Calu3 (cell line): ENCODE data around the gene ABCC12. TPM values are rescaled to one million over a fixed set of nuclear protein-coding genes. Genes with fewer than 3 reads are reported as not detected.

Experiments
- BruUV-seq: library from RNA; stranded (reverse); fragments of 400-500 nt; replicated peaks from 2 replicates; lab custom pipeline; 2021; lab: Mats Ljungman, UMichigan
- CTCF ChIA-PET: fragments of 300-600 bp; sonication (Branson Sonifier 250); formaldehyde crosslinking; loops from one replicate; lab custom pipeline; 2022; ENCODE audit warnings: antibody characterized with exemption; lab: Charles Lee
- DNase-seq: peaks from one replicate; pipeline ENCODE4 v3.0.0; 2022
- H3K27ac Mint-ChIP-seq: one replicate; pipeline ENCODE4 v1.8.0; 2022; ENCODE audit warnings: mixed read lengths; ENCODE audit not compliant: unreplicated experiment
- H3K27me3 Mint-ChIP-seq: one replicate; pipeline ENCODE4 v1.8.0; 2022; ENCODE audit warnings: mixed read lengths; ENCODE audit not compliant: unreplicated experiment
- H3K36me3 Mint-ChIP-seq: one replicate; pipeline ENCODE4 v1.8.0; 2022; ENCODE audit warnings: mild to moderate bottlenecking, moderate library complexity, mixed read lengths; ENCODE audit not compliant: insufficient read depth, unreplicated experiment
- H3K4me1 Mint-ChIP-seq: one replicate; pipeline ENCODE4 v1.8.0; 2022; ENCODE audit warnings: mild to moderate bottlenecking, low read depth, mixed read lengths; ENCODE audit not compliant: unreplicated experiment
- H3K4me3 Mint-ChIP-seq: one replicate; pipeline ENCODE4 v1.8.0; 2022; ENCODE audit warnings: mild to moderate bottlenecking, low read depth, moderate library complexity, mixed read lengths; ENCODE audit not compliant: unreplicated experiment
- H3K9me3 Mint-ChIP-seq: one replicate; pipeline ENCODE4 v1.8.0; 2022; ENCODE audit warnings: low read depth, mixed read lengths; ENCODE audit not compliant: unreplicated experiment
- intact Hi-C: fragments of 100-400 bp; cut with micrococcal nuclease; formaldehyde crosslinking; loops from one replicate; pipeline ENCODE4 v1.10.0; 2022; ENCODE audit not compliant: unreplicated experiment
- total RNA-seq: library from RNA; stranded (reverse); gene quantifications from 2 replicates; pipeline ENCODE4 v1.2.3, GENCODE V29; 2022
- TF ChIP-seq, protein P1 (sequence below): fragments of 200-600 bp; IDR thresholded peaks from one replicate; pipeline ENCODE4 v1.8.0; 2022; ENCODE audit warnings: antibody characterized with exemption; ENCODE audit not compliant: unreplicated experiment

ABCC12 gene
- total RNA-seq, 1 experiment from 2014 or later = not detected

DNA sequence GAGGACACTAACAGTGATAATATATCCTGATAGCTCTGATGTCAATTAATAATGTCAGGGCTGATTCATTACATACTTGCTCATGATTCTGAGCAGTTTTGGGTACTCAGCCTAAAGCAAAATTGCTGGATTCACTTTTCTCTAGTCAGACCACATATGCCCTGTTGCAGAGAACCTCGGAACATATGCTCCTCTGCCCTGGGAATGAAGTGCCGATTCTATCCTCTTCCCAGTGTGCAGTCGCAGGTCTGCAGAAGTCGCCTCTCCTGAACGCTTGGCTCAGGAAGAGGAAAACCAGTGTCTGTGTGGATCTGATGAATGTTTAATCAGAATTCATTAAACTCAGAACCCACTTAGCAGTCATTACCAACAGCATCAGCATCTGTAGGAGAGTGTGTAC is 34.5 kb downstream of the ABCC12 start:
- intact Hi-C loops = no loop called here
- Mint-ChIP-seq H3K27me3 (peaks cover 32% of the 10 kb centered on the region), H3K36me3 (no peaks in the 10 kb centered on the region), H3K9me3 (no peaks in the 10 kb centered on the region), H3K4me1 (no peaks in the 10 kb centered on the region), H3K4me3 (no peak overlapping the region), H3K27ac (no peak overlapping the region)
- BruUV-seq = no TSS peak
- TF ChIP-seq, protein P1, sequence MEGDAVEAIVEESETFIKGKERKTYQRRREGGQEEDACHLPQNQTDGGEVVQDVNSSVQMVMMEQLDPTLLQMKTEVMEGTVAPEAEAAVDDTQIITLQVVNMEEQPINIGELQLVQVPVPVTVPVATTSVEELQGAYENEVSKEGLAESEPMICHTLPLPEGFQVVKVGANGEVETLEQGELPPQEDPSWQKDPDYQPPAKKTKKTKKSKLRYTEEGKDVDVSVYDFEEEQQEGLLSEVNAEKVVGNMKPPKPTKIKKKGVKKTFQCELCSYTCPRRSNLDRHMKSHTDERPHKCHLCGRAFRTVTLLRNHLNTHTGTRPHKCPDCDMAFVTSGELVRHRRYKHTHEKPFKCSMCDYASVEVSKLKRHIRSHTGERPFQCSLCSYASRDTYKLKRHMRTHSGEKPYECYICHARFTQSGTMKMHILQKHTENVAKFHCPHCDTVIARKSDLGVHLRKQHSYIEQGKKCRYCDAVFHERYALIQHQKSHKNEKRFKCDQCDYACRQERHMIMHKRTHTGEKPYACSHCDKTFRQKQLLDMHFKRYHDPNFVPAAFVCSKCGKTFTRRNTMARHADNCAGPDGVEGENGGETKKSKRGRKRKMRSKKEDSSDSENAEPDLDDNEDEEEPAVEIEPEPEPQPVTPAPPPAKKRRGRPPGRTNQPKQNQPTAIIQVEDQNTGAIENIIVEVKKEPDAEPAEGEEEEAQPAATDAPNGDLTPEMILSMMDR = no peak
- CTCF ChIA-PET = no interaction called here
- no peak for DNase-seq

GRCh38 chr16:48118841-48119240 is 37.0 kb downstream of the ABCC12 start:
- TF ChIP-seq, protein P1 = no peak

DNA sequence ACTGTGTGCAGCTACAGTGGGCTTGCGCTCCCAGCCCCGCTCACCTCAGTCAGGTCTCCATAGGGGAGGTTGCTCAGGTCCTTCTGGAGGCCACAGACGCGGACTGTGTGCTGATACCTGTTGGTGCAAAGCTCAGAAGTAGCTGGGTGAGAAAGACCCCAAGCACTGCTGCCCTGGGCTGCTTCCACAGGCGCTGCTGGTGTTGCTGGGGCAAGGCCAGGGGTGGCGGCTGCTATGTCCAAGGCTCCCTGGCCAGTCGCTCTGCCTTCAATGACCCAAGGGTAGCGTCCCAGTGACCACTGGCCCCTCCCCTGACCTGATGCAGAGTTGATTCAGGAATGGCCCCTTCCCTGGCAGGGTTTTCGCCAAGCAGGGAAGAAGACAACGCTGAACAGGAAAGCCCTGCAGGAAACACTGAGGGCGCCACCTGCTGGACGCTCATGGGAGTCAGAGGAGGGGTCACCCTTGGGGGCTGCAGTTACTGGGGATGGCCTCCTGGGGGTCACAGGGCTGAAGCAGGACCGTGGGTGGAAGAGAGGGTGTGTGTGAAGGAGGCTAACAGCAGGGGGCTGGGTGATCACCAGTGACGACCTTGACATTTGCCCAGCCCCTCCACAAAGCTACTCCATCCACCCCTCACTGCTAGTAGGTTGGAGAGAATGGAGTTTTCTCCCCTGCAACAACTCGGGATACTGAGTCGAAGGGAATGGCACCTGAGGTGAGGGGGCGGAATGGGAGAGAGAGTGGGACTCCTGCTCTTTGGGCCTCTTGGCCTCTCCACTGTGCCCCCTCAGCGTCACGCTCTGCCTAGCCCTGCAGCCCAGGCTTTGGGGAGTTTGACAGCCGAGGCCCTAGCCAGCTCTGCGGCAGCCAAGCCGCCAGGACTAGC is 38.3 kb downstream of the ABCC12 start:
- peak; percentile 71 for DNase-seq
- Mint-ChIP-seq H3K4me3 (no peak overlapping the region), H3K27ac (no peak overlapping the region), H3K4me1 (no peaks in the 10 kb centered on the region), H3K9me3 (no peaks in the 10 kb centered on the region), H3K36me3 (no peaks in the 10 kb centered on the region), H3K27me3 (peaks cover 57% of the 10 kb centered on the region)
- CTCF ChIA-PET = interaction anchor here (0.6 kb wide), 2 partner anchors 476 to 1080 kb away, joined by 3 to 4 read pairs; no protein-coding TSS in a partner anchor
- intact Hi-C loops = no loop called here
- TF ChIP-seq, protein P1 = peak; percentile 89
- BruUV-seq = no TSS peak

More at GRCh38 chr16:48118841-48119240, 37.0 kb downstream of the ABCC12 start:
- no peak for DNase-seq
- Mint-ChIP-seq H3K27me3 (peaks cover 43% of the 10 kb centered on the region), H3K27ac (no peak overlapping the region), H3K36me3 (no peaks in the 10 kb centered on the region), H3K4me3 (no peak overlapping the region), H3K4me1 (no peaks in the 10 kb centered on the region), H3K9me3 (no peaks in the 10 kb centered on the region)
- BruUV-seq = no TSS peak
- intact Hi-C loops = no loop called here
- CTCF ChIA-PET = no interaction called here

- no peaks in the 10 kb centered on the region for H3K9me3 Mint-ChIP-seq
- H3K4me1 Mint-ChIP-seq = no peaks in the 10 kb centered on the region
- intact Hi-C loops = no loop called here
- H3K27ac Mint-ChIP-seq = no peak overlapping the region
- DNase-seq = no peak
- no TSS peak for BruUV-seq
- CTCF ChIA-PET = no interaction called here
- TF ChIP-seq, protein P1 = no peak
- no peak overlapping the region for H3K4me3 Mint-ChIP-seq
- H3K27me3 Mint-ChIP-seq = peaks cover 79% of the 10 kb centered on the region
- H3K36me3 Mint-ChIP-seq = no peaks in the 10 kb centered on the region
Observed at GRCh38 chr16:48115299-48115698, 40.5 kb downstream of the ABCC12 start.
